GM12878 (cell line): Measurements from ENCODE around the gene AK4.

Experiments
- PKNOX1 ChIP-seq: fragments of 450-650 bp; IDR thresholded peaks from 2 replicates; pipeline ENCODE4 v1.6.1; 2016; ENCODE audit warnings: mild to moderate bottlenecking
- POLR2A ChIP-seq: IDR thresholded peaks from 2 replicates; pipeline ENCODE4 v1.6.1; 2011; ENCODE audit warnings: low read depth, mild to moderate bottlenecking, low read length
- POLR2AphosphoS5 ChIP-seq: IDR thresholded peaks from 2 replicates; pipeline ENCODE4 v1.6.1; 2011; ENCODE audit warnings: mild to moderate bottlenecking, low read length, inconsistent platforms
- TF ChIP-seq, protein P1 (sequence below), 3 experiments: IDR thresholded peaks in 2 of 3; conservative IDR thresholded peaks in 1 of 3; 2 replicates each; pipeline ENCODE4 v1.5.1; 2011; ENCODE audit warnings: low read depth in 3 of 3, low read length in 3 of 3, mild to moderate bottlenecking in 3 of 3, control low read depth in 2 of 3, moderate library complexity in 2 of 3, inconsistent platforms in 1 of 3, mixed read lengths in 1 of 3; ENCODE audit not compliant: control insufficient read depth in 2 of 3, insufficient read depth in 1 of 3; ENCODE audit errors: extremely low read depth in 1 of 3

- TF ChIP-seq PKNOX1 (no peak), POLR2AphosphoS5 (no peak), POLR2A (no peak)
- TF ChIP-seq, protein P1, sequence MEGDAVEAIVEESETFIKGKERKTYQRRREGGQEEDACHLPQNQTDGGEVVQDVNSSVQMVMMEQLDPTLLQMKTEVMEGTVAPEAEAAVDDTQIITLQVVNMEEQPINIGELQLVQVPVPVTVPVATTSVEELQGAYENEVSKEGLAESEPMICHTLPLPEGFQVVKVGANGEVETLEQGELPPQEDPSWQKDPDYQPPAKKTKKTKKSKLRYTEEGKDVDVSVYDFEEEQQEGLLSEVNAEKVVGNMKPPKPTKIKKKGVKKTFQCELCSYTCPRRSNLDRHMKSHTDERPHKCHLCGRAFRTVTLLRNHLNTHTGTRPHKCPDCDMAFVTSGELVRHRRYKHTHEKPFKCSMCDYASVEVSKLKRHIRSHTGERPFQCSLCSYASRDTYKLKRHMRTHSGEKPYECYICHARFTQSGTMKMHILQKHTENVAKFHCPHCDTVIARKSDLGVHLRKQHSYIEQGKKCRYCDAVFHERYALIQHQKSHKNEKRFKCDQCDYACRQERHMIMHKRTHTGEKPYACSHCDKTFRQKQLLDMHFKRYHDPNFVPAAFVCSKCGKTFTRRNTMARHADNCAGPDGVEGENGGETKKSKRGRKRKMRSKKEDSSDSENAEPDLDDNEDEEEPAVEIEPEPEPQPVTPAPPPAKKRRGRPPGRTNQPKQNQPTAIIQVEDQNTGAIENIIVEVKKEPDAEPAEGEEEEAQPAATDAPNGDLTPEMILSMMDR (IDR thresholded peaks at IDR 0.05 in 2 of 3, conservative IDR thresholded peaks at IDR 0.05 in 1 of 3; ENCODE audit: control insufficient read depth in 2 of 3, extremely low read depth in 1 of 3, insufficient read depth in 1 of 3, low read depth in 3 of 3, low read length in 3 of 3), result no peak
These were observed 2.1 kb downstream of the AK4 start for GRCh38 chr1:65150108-65150463.
